Psoas muscle (tissue), 8 donors: ENCODE results near the gene C19orf44. TPM values are rescaled to one million over a fixed set of nuclear protein-coding genes. Genes with fewer than 3 reads are reported as not detected.

ENCODE experiments used
- ATAC-seq, 4 donors: fragments of 200-7000 bp; cut with Tn5 transposase; one replicate each; pipeline ENCODE4 v1.9.1; 2020; ENCODE audit warnings: moderate library complexity in 3 of 4, mild to moderate bottlenecking in 2 of 4
- DNase-seq, 2 donors: peaks; one replicate each; pipeline ENCODE4 v3.0.0-alpha.2; 2020
- H3K27ac ChIP-seq: fragments of 200-600 bp; one replicate; pipeline ENCODE4 v1.8.0; 2022
- H3K27me3 ChIP-seq, 3 donors: fragments of 200-600 bp in 1 of 3; one replicate each; pipeline versions ENCODE4 v1.6.1 to v1.8.0; 2013 to 2022; ENCODE audit warnings: low read length in 2 of 3, mild to moderate bottlenecking in 2 of 3, moderate library complexity in 1 of 3; ENCODE audit not compliant: insufficient read depth in 3 of 3
- H3K36me3 ChIP-seq, 2 donors: fragments of 200-600 bp in 1 of 2; one replicate each; pipeline versions ENCODE4 v1.6.1 to v1.8.0; 2013 to 2022; ENCODE audit warnings: low read depth in 1 of 2, mild to moderate bottlenecking in 1 of 2, moderate library complexity in 1 of 2; ENCODE audit not compliant: insufficient read depth in 1 of 2
- H3K4me1 ChIP-seq: fragments of 200-600 bp; one replicate; pipeline ENCODE4 v1.8.0; 2022
- H3K4me3 ChIP-seq: fragments of 200-600 bp; one replicate; pipeline ENCODE4 v1.8.0; 2022; ENCODE audit warnings: mild to moderate bottlenecking
- H3K9me3 ChIP-seq: fragments of 200-600 bp; one replicate; pipeline ENCODE4 v1.8.0; 2022
- CTCF ChIP-seq: fragments of 200-600 bp; IDR thresholded peaks from one replicate; pipeline ENCODE4 v1.8.0; 2022; ENCODE audit warnings: antibody characterized with exemption
- WGBS, 3 donors: extraction: QIAGEN DNeasy Blood & Tissue Kit; methylation state at CpG; one replicate each; pipeline versions ENCODE4 v1.1.6 to v1.1.7; 2013; 5-methylcytosine and 5-hydroxymethylcytosine counted together
- intact Hi-C, 2 donors: fragments of 100-400 bp; cut with DNase I; formaldehyde crosslinking; loops; one replicate each; pipeline versions ENCODE4 v1.11.0 to v1.14.2; 2022
- polyA plus RNA-seq, 3 donors: library from polyadenylated mRNA; stranded (reverse); fragments of 200-250 nt; gene quantifications; one replicate each; pipeline ENCODE4 v1.2.3, GENCODE V29; 2013
- total RNA-seq, 4 donors: library from RNA; stranded (reverse); fragmentation: NEBNext Ultra II Directional in 2 of 4; extraction: Animal tissue kit (Norgen Biotek cat#: 25700) in 2 of 4; gene quantifications; one replicate each; pipeline versions ENCODE4 v1.2.1 to v1.2.4, GENCODE V29; 2021 to 2023
- donor health status: healthy with polysubstance abuse.
- donor health status: DM: no; HTN: no; CAD: no; lungs with moderate emphysema.
- donor health status: Bipolar disorder and iron deficiency.
- donor health status: healthy.
- donor health status: DM: yes; HTN: yes; CAD: no.
- donor health status: DM: no; HTN: no; CAD: no.
- donor health status: DM: no; HTN: no; CAD: no.
- donor health status: DM: yes; HTN: yes; CAD: no.

The C19orf44 gene
- total and polyA plus RNA-seq, 7 donors, result 3.8 to 7.4 (median 5.7) TPM

DNA sequence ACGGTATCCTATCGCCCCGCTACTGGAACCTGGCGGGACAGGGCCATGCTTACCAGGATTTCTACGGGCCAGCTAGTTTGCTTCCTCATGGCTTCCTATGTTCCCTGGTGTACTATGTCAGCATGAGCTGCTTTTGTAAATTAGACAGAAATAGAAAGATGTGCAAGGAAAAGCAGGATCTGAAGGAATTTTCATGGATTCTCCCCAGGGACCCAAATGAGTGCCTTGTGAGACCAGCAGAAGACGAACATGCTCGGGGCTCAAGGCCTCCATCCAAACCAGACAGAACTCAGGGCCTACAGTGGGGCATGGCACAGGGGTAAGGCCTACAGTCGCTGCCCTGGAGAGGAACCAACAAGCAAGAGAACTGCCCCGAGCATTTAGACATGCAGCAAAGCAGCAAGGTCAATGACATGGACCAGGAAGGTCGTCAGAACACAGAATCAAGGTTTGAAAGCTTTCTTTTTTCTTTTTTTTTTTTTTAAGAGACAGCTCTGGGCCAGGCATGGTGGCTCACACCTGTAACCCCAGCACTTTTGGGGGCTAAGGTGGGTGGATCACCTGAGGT is 41.8 kb upstream of the C19orf44 start:
- H3K27me3 ChIP-seq, result no peaks in the 10 kb centered on the region
- ATAC-seq (no peak), DNase-seq (no peak)
- H3K4me1 ChIP-seq, result peaks cover 72% of the 10 kb centered on the region
- H3K4me3 ChIP-seq, result no peak overlapping the region
- H3K9me3 ChIP-seq, result no peaks in the 10 kb centered on the region
- 26 to 67% (median 27%) methylated on average over 10 of the region's 10 CpGs for WGBS, 3 donors
- H3K36me3 ChIP-seq, result no peaks in the 10 kb centered on the region
- TF ChIP-seq CTCF, result no peak
- H3K27ac ChIP-seq, result peak overlapping the region; percentile 94
- intact Hi-C loops, result no loop called here

- H3K27ac ChIP-seq, result peak overlapping the region; percentile 94
- TF ChIP-seq CTCF, result no peak
- ATAC-seq, result no peak
- peaks cover 82% of the 10 kb centered on the region for H3K4me1 ChIP-seq
- no peaks in the 10 kb centered on the region for H3K36me3 ChIP-seq
- H3K9me3 ChIP-seq, result no peaks in the 10 kb centered on the region
- 88 to 92% (median 88%) methylated on average over 5 of the region's 5 CpGs for WGBS, 3 donors
- no peak overlapping the region for H3K4me3 ChIP-seq
- intact Hi-C loops, result no loop called here
- no peaks in the 10 kb centered on the region for H3K27me3 ChIP-seq
- DNase-seq, result no peak
Observed at GRCh38 chr19:16455489-16455888, 40.7 kb upstream of the C19orf44 start.

DNA sequence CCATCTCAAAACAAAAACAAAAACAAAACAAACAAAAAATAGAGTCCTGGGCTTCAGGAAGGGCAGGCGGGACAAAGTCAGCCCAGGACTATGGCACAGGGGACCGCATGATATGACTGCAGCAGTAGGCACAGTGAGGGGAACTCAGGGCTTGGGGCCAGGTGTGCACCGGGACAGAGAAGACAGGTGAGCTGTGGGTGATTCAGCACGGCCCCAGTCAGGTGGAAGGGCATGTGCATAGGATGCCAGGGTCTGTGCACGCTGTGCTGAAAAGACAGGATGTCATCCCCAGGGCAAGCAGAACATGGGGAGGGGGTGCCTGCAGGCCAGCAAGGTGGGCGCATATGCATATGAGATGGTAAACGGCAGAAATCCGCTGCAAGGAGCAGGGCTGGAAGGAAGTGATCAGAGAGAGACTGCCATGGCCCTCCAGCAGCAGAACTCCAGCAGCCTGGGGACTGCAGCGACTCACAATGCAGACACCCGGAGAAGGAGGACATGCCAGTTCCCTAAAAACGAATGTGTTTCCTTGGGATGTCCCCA is 39.5 kb upstream of the C19orf44 start:
- intact Hi-C loops, result no loop called here
- Histone ChIP-seq H3K4me3 (peak overlapping the region; percentile 44), H3K4me1 (peaks cover 92% of the 10 kb centered on the region), H3K9me3 (no peaks in the 10 kb centered on the region), H3K27ac (peak overlapping the region; percentile 94), H3K36me3 (no peaks in the 10 kb centered on the region), H3K27me3 (no peaks in the 10 kb centered on the region)
- ATAC-seq (no peak), DNase-seq (no peak)
- 41 to 58% (median 53%) methylated on average over 11 of the region's 11 CpGs for WGBS, 3 donors
- no peak for TF ChIP-seq CTCF

DNA sequence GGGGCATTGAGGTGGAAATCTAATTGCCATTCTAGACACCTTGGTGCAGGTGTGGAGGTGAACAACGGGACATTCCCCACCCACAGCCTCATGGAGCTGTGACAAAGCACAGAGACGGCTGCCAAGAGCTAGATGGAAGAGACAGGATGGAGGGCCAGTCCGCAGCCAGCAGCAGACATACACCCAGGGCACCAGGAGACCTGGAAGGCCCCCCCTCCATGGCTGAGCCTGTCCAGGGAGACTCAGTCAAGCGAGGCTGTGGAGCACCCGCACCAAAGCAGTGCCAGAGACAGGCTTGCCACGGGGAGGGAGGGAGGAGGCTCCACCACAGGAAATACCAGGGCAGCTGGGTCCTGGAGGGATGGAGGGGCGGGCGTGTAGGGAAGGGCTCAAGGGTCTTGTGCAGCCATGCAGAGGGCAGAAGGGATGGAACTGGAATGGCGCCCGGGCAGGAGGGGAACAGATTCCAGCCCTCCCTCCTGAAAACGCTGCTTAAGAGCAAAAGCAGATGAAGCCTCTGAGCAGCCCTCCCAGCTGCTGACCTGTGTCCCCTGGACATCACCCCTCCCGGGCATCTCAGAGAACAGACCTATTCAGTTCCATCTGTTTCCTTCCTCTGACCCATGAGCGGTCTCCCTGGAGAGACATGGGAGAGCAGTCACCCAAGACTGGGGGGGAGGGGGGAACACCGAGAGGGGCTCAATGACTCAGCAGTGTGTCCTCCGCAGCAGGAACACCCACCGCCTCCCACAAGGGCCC is 38.8 kb upstream of the C19orf44 start:
- no peak for TF ChIP-seq CTCF
- H3K36me3 ChIP-seq, result no peaks in the 10 kb centered on the region
- H3K4me1 ChIP-seq, result peaks cover 93% of the 10 kb centered on the region
- DNase-seq (peak; percentile 49 to 76), ATAC-seq (peak; percentile 15 to 42 (median 30))
- peak overlapping the region; percentile 94 for H3K27ac ChIP-seq
- intact Hi-C loops, result no loop called here
- 5 to 14% (median 8%) methylated on average over 13 to 16 of the region's 16 CpGs for WGBS, 3 donors
- H3K9me3 ChIP-seq, result no peaks in the 10 kb centered on the region
- peak overlapping the region; percentile 44 for H3K4me3 ChIP-seq
- no peaks in the 10 kb centered on the region for H3K27me3 ChIP-seq
